Stimulated activated CD4-positive, alpha-beta T cell treated with anti-CD3 and anti-CD28 coated beads, Interleukin-12 subunit alpha, Interleukin-12 subunit beta, amount 100 ng/mL, for 24 hours (primary cell): Measurements from ENCODE around the gene SLC27A5.
"Not testable (repeated sequence)": the region's sequence is repeated elsewhere in the genome, so short reads cannot be mapped to it uniquely, and the experiment has no call there.

ENCODE experiments used
- DNase-seq, 2 experiments: peaks; one replicate each; pipeline ENCODE4 v3.0.0-alpha.2; 2020; ENCODE audit warnings: low read depth in 2 of 2

SLC27A5 gene

DNA sequence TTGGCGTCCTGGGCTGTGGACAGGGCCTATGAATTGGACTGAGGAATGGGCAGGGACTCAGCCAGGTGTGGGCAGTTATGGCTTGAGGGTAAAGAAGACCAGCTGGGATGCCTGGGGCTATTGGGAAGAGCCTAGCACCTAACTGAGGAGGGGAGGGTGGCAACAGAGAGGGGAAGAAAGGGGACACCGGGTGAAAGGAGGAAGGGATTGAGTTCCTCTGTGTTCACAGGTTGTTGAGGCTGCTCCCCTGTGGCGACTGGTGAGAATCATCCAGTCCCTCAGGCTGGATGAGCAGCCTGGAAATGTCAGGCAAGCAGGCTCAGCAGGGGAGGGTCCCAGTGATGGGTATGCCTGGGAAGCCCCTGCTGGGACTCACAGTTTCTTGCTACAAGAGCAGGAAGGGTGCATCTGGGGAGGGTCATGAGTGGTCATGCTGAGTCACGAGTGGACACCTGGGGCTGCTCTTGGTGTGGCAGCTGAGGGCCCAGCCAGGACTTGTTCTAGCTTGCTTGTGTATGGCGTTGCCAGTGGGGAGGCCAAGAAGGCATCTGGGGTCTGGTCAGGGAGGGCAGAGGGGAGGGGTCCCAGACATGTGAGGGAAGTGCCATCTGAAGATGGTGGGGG, 43.5 kb downstream of the SLC27A5 start:
- DNase-seq: no peak

DNA sequence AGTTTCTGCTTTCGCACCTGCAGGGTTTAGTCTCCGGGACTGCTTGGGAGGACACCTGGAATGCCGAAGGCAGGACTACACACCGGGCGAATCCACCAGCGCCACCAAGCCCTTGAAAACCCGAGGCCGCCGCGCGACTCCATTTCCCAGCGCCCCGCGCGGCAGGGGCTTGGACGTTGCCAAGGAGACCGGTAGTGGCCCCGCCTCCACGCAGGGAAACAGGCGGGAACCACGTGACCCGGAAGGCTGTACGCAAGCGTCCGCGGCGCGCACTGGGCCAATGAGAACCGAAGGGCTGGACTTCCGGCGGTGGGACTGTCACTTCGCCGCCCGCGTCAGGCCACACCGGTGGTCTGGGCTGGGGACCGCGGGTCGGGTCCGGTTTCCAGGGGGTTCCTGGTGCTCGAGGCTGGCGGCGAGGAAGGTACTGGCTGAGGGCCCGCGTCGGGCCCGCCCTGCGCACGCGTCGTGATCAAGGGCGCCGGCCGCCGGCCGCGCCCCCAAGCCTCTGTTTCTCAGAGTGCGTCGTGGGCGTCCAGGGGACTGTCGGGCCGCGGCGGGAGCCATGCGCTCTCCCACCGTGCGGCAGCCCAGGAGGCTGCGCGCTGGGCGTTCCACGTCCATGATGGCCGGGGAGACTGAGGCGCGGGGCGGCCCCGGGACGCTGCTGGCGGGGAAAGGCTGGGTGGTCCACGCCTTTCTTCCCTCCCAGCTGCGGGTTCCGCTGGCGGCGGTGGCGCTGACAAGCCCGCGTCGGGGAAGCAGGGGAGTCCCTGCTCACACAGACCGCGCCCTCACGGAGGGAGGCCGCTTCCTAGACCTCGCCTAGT, 44.8 kb downstream of the SLC27A5 start, which contains the start of gene ZNF324:
Gene ZNF324 (plus strand): TSS at position 321 of the 830 bp plus-strand sequence. CDS start 2,106 bp downstream, outside the sequence.
- peak; percentile 94 to 98 for DNase-seq

DNA sequence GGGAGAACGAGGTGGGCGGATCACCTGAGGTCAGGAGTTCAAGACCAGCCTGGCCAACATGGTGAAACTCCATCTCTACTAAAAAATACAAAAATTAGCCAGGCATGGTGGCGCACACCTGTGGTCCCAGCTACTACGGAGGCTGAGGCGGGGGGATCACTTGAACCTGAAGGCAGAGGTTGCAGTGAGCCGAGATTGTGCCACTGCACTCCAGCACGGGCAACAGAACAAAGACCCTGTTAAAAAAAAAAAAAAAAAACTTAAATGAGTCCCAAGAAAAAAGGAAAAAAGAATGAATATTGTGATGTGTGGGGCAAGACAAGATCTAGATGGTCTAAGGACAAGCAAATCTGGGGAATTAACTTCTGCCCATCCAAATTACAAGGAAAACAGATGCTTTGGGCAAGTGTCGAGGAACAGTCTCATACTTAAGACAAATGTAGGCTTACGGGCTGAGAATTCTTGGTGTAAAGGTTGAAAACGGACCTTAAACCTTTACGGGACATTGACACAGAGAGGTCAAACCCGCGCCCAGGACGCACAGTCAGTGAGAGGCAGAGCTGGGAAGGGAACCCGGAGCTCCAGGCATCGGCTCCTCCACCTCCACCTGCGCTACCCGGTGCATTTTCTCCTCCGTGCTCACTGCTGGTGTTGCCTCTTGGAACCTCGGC, 45.6 kb downstream of the SLC27A5 start:
- no peak for DNase-seq

DNA sequence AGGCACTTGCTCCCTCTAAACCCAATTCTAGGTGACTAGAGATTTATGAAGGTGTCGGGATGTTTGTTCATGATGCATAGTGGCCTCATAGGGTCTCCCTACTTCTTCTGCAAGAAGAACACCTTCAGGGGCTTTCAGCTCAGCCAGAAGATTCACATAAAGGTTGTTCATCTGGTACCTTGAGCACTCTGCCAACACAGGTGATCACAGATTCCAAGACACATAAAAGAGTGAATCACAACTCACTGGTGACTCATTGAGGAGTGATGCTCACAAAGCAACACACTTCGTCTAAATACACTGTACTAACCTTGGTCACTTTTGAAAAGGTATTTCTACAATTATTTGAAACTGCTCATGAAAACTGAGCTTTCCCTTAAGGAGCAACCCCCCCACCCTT, 51.8 kb downstream of the SLC27A5 start:
- DNase-seq: no peak

DNA sequence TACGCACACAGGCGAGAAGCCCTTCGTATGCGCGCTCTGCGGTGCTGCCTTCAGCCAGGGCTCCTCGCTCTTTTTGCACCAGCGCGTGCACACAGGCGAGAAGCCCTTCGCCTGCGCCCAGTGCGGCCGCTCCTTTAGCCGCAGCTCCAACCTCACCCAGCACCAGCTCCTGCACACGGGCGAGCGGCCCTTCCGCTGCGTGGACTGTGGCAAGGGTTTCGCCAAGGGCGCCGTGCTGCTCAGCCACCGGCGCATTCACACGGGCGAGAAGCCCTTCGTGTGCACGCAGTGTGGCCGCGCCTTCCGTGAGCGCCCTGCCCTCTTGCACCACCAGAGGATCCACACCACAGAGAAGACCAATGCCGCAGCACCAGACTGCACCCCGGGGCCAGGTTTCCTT, 55.7 kb downstream of the SLC27A5 start:
- DNase-seq: no peak

DNA sequence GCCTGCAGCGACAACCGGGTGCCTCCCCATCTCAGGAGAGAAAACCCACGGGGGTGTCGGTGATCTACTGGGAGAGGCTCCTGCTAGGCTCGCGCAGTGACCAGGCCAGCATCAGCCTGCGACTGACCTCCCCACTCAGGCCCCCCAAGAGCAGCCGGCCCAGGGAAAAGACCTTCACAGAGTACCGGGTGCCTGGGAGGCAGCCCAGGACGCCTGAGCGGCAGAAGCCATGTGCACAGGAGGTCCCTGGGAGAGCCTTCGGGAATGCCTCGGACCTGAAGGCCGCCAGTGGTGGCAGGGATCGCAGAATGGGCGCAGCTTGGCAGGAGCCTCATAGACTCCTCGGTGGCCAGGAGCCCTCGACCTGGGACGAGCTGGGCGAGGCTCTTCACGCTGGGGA, 56.5 kb downstream of the SLC27A5 start:
- no peak for DNase-seq

DNA sequence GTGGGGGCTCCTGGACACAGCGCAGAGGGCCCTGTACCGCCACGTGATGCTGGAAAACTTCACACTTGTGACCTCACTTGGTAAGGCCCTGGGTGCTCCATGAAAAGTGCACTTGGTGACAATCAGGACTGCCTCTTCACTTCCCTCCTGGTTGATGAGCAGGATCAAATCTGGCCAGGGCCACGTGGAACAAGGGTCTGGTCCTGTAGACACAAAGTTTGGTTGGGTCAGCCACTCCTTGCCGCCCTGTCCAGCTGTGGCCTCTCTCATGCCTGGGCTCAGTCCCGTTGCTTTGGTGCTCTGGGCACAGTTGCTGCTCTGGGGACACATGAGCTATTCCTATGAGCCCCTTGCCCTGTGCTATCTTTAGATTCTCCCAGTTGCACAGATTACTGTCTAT, 58.0 kb downstream of the SLC27A5 start:
- DNase-seq: no peak

DNA sequence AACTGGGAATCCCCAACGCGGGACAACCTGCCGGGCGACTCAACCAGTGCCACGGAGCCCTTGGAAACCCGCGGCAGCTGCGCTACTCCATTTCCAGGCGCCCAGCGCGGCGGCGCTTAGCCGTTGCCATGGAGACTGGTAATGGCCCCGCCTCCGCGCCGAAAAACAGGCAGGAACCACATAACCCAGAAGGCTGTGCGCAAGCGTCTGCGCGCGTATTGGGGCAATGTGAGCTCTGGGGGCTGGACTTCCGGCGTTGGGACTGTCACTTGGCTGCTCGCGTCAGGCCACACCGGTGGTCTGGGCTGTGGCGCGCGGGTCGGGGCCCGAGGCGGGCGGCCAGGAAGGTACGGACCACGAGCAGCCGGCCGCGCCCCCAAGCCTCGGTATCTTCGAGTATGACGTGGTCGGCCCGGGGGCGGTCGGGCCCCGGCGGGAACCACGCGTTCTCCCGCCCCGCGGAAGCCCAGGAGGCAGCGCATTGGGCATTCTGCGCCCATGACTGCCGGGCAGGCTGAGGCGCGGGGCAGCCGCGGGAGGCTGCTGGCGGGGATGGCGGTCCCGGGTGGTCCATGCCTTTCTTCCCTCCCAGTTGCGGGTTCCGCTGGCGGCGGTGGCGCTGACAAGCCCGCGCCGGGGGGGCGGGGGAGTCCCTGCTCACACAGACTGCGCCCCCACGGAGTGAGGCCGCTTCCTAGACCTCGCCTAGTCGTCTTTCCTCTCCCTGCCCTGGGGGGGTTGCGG, 60.3 kb downstream of the SLC27A5 start, which contains the start of gene ZNF324B:
Gene ZNF324B (plus strand): TSS at position 265 of the 744 bp plus-strand sequence. CDS start 2,080 bp downstream, outside the sequence.
- peak; percentile 89 to 95 for DNase-seq

DNA sequence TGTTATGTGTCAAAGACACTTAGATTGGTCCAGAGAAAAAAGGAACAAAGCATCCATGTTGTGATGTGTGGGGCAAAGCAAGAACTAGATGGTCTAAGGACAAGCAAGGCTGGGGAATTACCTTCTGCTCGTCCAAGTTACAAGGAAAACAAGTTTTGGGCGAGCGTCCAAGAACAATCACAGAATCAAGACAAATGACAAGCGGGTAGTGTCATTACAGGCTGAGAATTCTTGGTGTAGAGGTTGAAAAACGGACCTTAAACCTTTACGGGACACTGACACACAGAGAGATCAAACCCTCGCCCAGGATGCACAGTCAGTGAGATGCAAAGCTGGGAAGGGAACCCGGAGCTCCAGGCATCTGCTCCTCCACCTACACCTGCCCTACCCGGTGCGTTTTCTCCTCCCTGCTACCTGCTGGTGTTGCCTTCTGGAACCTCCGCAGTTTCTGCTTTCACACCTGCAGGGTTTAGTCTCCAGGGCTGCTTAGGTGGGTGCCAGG, 60.9 kb downstream of the SLC27A5 start:
- DNase-seq: no peak

DNA sequence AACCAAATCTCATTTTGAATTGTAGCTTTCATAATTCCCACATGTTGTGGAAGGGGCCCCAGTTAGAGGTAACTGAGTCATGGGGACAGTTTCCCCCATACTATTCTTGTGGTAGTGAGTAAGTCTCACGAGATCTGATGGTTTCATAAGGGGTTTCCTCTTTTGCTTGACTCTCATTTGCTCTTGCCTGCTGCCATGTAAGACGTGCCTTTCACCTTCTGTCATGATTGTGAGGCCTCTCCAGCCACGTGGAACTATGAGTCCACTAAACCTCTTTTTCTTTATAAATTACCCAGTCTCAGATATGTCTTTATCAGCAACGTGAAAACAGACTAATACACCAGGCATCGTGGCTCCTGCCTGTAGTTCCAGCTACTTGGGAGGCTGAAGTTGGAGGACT, 61.8 kb downstream of the SLC27A5 start:
- not testable (repeated sequence) for DNase-seq

DNA sequence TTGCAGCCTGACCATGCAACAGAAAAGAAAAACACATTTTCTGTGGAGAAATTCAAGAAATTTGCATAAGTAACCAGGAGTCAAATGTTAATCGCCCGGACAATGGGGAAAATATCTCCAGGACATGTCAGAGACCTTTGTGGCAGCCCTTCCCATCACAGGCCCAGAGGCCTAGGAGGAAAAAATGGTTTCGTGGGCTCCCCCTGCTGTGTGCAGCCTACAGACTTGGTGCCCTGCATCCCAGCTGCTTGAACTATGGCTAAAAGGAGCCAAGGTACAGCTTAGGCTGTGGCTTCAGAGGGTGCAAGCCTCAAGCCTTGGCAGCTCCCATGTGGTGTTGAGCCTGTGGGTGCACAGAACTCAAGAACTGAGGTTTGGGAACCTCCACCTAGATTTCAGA, 62.9 kb downstream of the SLC27A5 start:
- not testable (repeated sequence) for DNase-seq
